ENCODE results near the gene ETS2.

ETS2 gene

GRCh38 chr21:38805328-38806152 is at the start of gene ETS2:
ETS2 (plus strand) TSS chr21:38805929; CDS start chr21:38810035, 4,106 bp downstream.
- H3K27ac Mint-ChIP-seq: peak within 1 kb of the TSS; percentile 92
- no peaks in the 10 kb centered on the region for H3K9me3 Mint-ChIP-seq
- H3K4me3 Mint-ChIP-seq: peak within 1 kb of the TSS; percentile 92
- H3K4me1 Mint-ChIP-seq (ENCODE audit: low read depth): peaks cover 48% of the 10 kb centered on the region
- H3K36me3 Mint-ChIP-seq (ENCODE audit: low read depth): peaks cover 33% of the 10 kb centered on the region
- no peaks in the 10 kb centered on the region for H3K27me3 Mint-ChIP-seq

GRCh38 chr21:38756746-38757145 is 49.0 kb upstream of the ETS2 start:
- Mint-ChIP-seq H3K36me3 (ENCODE audit: low read depth) (no peaks in the 10 kb centered on the region), H3K27me3 (no peaks in the 10 kb centered on the region), H3K9me3 (no peaks in the 10 kb centered on the region), H3K27ac (no peak overlapping the region), H3K4me3 (no peak overlapping the region), H3K4me1 (ENCODE audit: low read depth) (peaks cover 13% of the 10 kb centered on the region)

GRCh38 chr21:38758501-38759214 is 47.1 kb upstream of the ETS2 start:
- H3K4me3 Mint-ChIP-seq: no peak overlapping the region
- H3K36me3 Mint-ChIP-seq (ENCODE audit: low read depth): no peaks in the 10 kb centered on the region
- peaks cover 13% of the 10 kb centered on the region for H3K4me1 Mint-ChIP-seq (ENCODE audit: low read depth)
- H3K27ac Mint-ChIP-seq: no peak overlapping the region
- H3K27me3 Mint-ChIP-seq: no peaks in the 10 kb centered on the region
- H3K9me3 Mint-ChIP-seq: no peaks in the 10 kb centered on the region

GRCh38 chr21:38759413-38759812 is 46.3 kb upstream of the ETS2 start:
- Mint-ChIP-seq H3K36me3 (ENCODE audit: low read depth) (no peaks in the 10 kb centered on the region), H3K27me3 (no peaks in the 10 kb centered on the region), H3K4me1 (ENCODE audit: low read depth) (peaks cover 13% of the 10 kb centered on the region), H3K4me3 (no peak overlapping the region), H3K27ac (no peak overlapping the region), H3K9me3 (no peaks in the 10 kb centered on the region)

- peaks cover 10% of the 10 kb centered on the region for H3K4me1 Mint-ChIP-seq (ENCODE audit: low read depth)
- no peak overlapping the region for H3K4me3 Mint-ChIP-seq
- H3K27me3 Mint-ChIP-seq: no peaks in the 10 kb centered on the region
- H3K27ac Mint-ChIP-seq: no peak overlapping the region
- no peaks in the 10 kb centered on the region for H3K36me3 Mint-ChIP-seq (ENCODE audit: low read depth)
- H3K9me3 Mint-ChIP-seq: no peaks in the 10 kb centered on the region
Measured at GRCh38 chr21:38760017-38760761, 45.5 kb upstream of the ETS2 start.

- Mint-ChIP-seq H3K27me3 (no peaks in the 10 kb centered on the region), H3K36me3 (ENCODE audit: low read depth) (peaks cover 3% of the 10 kb centered on the region), H3K4me1 (ENCODE audit: low read depth) (peaks cover 6% of the 10 kb centered on the region), H3K27ac (no peak overlapping the region), H3K9me3 (no peaks in the 10 kb centered on the region), H3K4me3 (no peak overlapping the region)
Measured at GRCh38 chr21:38760762-38761155, 45.0 kb upstream of the ETS2 start.

GRCh38 chr21:38761531-38761930 is 44.2 kb upstream of the ETS2 start:
- Mint-ChIP-seq H3K4me1 (ENCODE audit: low read depth) (peaks cover 9% of the 10 kb centered on the region), H3K27ac (no peak overlapping the region), H3K9me3 (peaks cover 7% of the 10 kb centered on the region), H3K36me3 (ENCODE audit: low read depth) (peaks cover 11% of the 10 kb centered on the region), H3K4me3 (no peak overlapping the region), H3K27me3 (no peaks in the 10 kb centered on the region)

GRCh38 chr21:38765056-38765455 is 40.7 kb upstream of the ETS2 start:
- Mint-ChIP-seq H3K4me3 (no peak overlapping the region), H3K9me3 (peaks cover 7% of the 10 kb centered on the region), H3K36me3 (ENCODE audit: low read depth) (peaks cover 11% of the 10 kb centered on the region)

DNA sequence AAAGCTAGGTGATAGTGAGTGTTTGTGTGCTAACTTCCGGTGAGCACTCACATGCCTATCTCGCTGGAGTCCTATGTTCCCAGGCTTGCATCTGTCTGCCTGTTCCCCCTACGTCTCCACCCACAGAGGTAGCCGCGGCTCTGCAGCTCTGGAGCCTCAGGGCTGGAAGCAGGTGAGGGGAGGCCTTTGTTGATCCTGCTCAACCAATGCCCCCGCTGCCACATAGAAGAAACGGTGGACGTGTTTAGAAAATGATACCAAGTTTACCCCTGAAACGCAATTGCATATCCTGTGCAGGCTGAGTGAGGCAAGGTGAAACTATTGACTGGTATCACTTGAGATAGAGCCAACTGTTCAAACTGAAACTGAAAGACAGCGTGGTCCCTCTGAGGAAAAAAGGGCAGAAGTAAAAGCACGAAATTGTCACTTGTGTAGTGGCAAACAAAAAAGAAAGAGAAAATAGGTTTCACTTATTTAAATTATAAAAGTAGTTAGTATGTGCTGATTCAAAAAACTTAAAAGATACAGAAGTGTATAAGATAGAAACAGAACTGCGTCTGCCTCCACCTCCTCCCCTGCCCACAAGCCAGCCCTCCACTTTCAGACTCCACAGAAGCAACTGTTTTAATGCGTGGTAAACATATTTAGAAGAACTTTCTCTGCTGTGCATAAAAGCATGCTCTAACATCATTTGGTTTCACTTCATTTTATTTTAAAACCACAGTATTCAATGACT is 38.6 kb upstream of the ETS2 start:
- H3K27ac Mint-ChIP-seq: peak overlapping the region; percentile 92
- H3K4me1 Mint-ChIP-seq (ENCODE audit: low read depth): peaks cover 53% of the 10 kb centered on the region

More at GRCh38 chr21:38765056-38765455, 40.7 kb upstream of the ETS2 start:
- Mint-ChIP-seq H3K27me3 (no peaks in the 10 kb centered on the region), H3K4me1 (ENCODE audit: low read depth) (peaks cover 42% of the 10 kb centered on the region), H3K27ac (no peak overlapping the region)

GRCh38 chr21:38768471-38769063 is 37.2 kb upstream of the ETS2 start:
- Mint-ChIP-seq H3K4me3 (peak overlapping the region; percentile 78), H3K36me3 (ENCODE audit: low read depth) (peaks cover 11% of the 10 kb centered on the region), H3K4me1 (ENCODE audit: low read depth) (peaks cover 65% of the 10 kb centered on the region), H3K27me3 (no peaks in the 10 kb centered on the region), H3K27ac (peak overlapping the region; percentile 92), H3K9me3 (peaks cover 7% of the 10 kb centered on the region)

More for the DNA sequence above, 38.6 kb upstream of the ETS2 start:
- Mint-ChIP-seq H3K36me3 (ENCODE audit: low read depth) (peaks cover 11% of the 10 kb centered on the region), H3K9me3 (peaks cover 7% of the 10 kb centered on the region), H3K4me3 (peak overlapping the region; percentile 78), H3K27me3 (no peaks in the 10 kb centered on the region)

GRCh38 chr21:38769191-38769780 is 36.4 kb upstream of the ETS2 start:
- Mint-ChIP-seq H3K36me3 (ENCODE audit: low read depth) (peaks cover 11% of the 10 kb centered on the region), H3K27me3 (no peaks in the 10 kb centered on the region), H3K4me3 (peak overlapping the region; percentile 78), H3K27ac (peak overlapping the region; percentile 92), H3K9me3 (peaks cover 7% of the 10 kb centered on the region), H3K4me1 (ENCODE audit: low read depth) (peaks cover 68% of the 10 kb centered on the region)

DNA sequence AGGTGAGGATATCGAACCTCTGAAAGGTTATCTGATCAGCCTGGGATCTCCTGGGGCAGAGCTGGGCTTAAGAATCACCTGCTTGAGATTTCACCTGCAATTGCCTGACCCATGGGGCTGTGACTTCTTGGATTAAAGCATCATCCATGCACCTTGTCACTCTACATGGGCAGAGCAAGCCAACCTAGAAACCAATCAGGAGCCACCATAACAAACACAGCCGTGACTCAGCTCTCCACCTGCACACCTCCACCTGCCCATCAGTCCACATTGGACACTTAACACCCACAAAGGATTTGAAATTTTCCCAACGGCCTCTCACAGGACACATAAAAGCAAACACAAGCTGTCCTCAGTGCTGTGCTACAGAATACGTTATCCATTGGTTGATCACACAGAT is 35.1 kb upstream of the ETS2 start:
- no peaks in the 10 kb centered on the region for H3K27me3 Mint-ChIP-seq
- H3K4me1 Mint-ChIP-seq (ENCODE audit: low read depth): peaks cover 69% of the 10 kb centered on the region
- H3K4me3 Mint-ChIP-seq: no peak overlapping the region
- no peak overlapping the region for H3K27ac Mint-ChIP-seq
- peaks cover 7% of the 10 kb centered on the region for H3K9me3 Mint-ChIP-seq
- peaks cover 8% of the 10 kb centered on the region for H3K36me3 Mint-ChIP-seq (ENCODE audit: low read depth)

DNA sequence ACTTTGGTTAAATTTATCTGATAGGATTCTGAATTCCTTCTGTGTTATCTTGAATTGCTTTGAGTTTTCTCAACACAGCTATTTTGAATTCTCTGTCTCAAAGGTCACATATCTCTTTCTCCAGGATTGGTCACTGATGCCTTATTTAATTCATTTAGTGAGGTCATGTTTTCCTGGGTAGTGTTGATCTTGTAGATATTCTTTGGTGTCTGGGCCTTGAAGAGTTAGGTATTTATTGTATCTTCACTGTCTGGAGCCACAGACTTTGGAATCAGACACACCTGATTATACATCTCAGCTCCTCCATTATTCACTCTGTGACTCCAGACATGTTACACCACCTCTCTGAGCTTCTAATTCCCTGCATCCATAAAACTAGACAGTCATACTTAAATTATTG is 34.2 kb upstream of the ETS2 start:
- no peak overlapping the region for H3K4me3 Mint-ChIP-seq
- H3K4me1 Mint-ChIP-seq (ENCODE audit: low read depth): peaks cover 67% of the 10 kb centered on the region
- H3K27me3 Mint-ChIP-seq: peaks cover 5% of the 10 kb centered on the region
- H3K27ac Mint-ChIP-seq: no peak overlapping the region
- H3K9me3 Mint-ChIP-seq: no peaks in the 10 kb centered on the region
- no peaks in the 10 kb centered on the region for H3K36me3 Mint-ChIP-seq (ENCODE audit: low read depth)

- H3K27ac Mint-ChIP-seq: peak overlapping the region; percentile 49
- H3K27me3 Mint-ChIP-seq: peaks cover 5% of the 10 kb centered on the region
- no peaks in the 10 kb centered on the region for H3K36me3 Mint-ChIP-seq (ENCODE audit: low read depth)
- no peaks in the 10 kb centered on the region for H3K9me3 Mint-ChIP-seq
- no peak overlapping the region for H3K4me3 Mint-ChIP-seq
- peaks cover 68% of the 10 kb centered on the region for H3K4me1 Mint-ChIP-seq (ENCODE audit: low read depth)
Measured at GRCh38 chr21:38772646-38773045, 33.1 kb upstream of the ETS2 start.
